Right cardiac atrium (tissue), 5 donors: ENCODE results near the gene GULP1. TPM values are rescaled to one million over a fixed set of nuclear protein-coding genes. Genes with fewer than 3 reads are reported as not detected.
"Not testable (repeated sequence)": the region's sequence is repeated elsewhere in the genome, so short reads cannot be mapped to it uniquely, and the experiment has no call there.

Experiments
- ATAC-seq, 2 donors: fragments of 200-7000 bp; cut with Tn5 transposase; one replicate each; pipeline versions ENCODE4 v1.8.0 to v1.9.1; 2020; ENCODE audit warnings: moderate library complexity in 2 of 2, mild to moderate bottlenecking in 1 of 2
- DNase-seq, 3 donors: peaks; one replicate each; pipeline ENCODE4 v3.0.0-alpha.2; 2020
- H3K27ac ChIP-seq: one replicate; pipeline ENCODE4 v1.5.1; 2013; ENCODE audit warnings: mild to moderate bottlenecking, low read length, control low read depth, moderate library complexity
- H3K27me3 ChIP-seq: one replicate; pipeline ENCODE4 v1.6.1; 2013; ENCODE audit not compliant: control insufficient read depth, insufficient read depth
- H3K4me1 ChIP-seq: one replicate; pipeline ENCODE4 v1.6.1; 2013; ENCODE audit warnings: low read length; ENCODE audit not compliant: control insufficient read depth, insufficient read depth
- H3K4me3 ChIP-seq: one replicate; pipeline ENCODE4 v1.5.1; 2013; ENCODE audit warnings: low read length, control low read depth
- H3K9me3 ChIP-seq: one replicate; pipeline ENCODE4 v1.6.1; 2013; ENCODE audit warnings: low read length; ENCODE audit not compliant: control insufficient read depth
- WGBS: extraction: QIAGEN DNeasy Blood & Tissue Kit; methylation state at CpG from one replicate; pipeline ENCODE4 v1.1.7; 2013; 5-methylcytosine and 5-hydroxymethylcytosine counted together
- intact Hi-C, 4 donors: fragments of 100-400 bp; cut with DNase I; formaldehyde crosslinking; loops; one replicate each; pipeline versions ENCODE4 v1.11.0 to v1.14.0; 2022 to 2023
- polyA plus RNA-seq: library from polyadenylated mRNA; stranded (reverse); fragments of 200-250 nt; gene quantifications from one replicate; pipeline ENCODE4 v1.2.3, GENCODE V29; 2013
- total RNA-seq, 4 donors: library from RNA; stranded (reverse); fragmentation: NEBNext Ultra II Directional; extraction: Animal tissue kit (Norgen Biotek cat#: 25700); gene quantifications; one replicate each; pipeline ENCODE4 v1.2.1, GENCODE V29; 2021
- donor health status: healthy with polysubstance abuse.
- donor health status: DM: no; HTN: yes; CAD: no.
- donor health status: DM: no; HTN: no; CAD: no.
- donor health status: DM: no; HTN: yes; CAD: no; lungs with severe emphysema.
- donor health status: DM: yes; HTN: yes; CAD: no.

The GULP1 gene
- total and polyA plus RNA-seq, 5 donors, result 3.5 to 14.4 (median 11.0) TPM

DNA sequence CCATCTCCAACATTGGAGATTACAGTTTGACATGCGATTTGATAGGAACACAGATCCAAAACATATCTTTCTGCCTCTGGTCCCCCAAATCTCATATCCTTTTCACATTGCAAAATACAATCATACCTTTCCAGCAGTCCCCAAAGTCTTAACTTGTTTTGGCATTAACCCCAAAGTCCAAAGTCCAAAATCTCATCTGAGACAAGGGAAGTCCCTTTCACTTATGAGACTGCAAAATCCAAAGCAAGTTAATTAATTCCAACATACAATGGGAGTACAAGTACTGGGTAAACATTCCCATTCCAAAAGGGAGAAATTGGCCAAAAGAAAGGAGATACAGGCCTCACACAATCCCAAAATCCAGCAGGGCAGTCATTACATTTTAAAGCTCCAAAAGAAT is 265.4 kb downstream of the GULP1 start:
- DNase-seq (no peak), ATAC-seq (no peak)
- H3K27ac ChIP-seq, result no peak overlapping the region
- intact Hi-C loops, result no loop called here
- WGBS, result 100% methylated on average over 1 of the region's 1 CpG
- no peaks in the 10 kb centered on the region for H3K9me3 ChIP-seq
- no peaks in the 10 kb centered on the region for H3K27me3 ChIP-seq
- peaks cover 1% of the 10 kb centered on the region for H3K4me1 ChIP-seq
- no peak overlapping the region for H3K4me3 ChIP-seq

DNA sequence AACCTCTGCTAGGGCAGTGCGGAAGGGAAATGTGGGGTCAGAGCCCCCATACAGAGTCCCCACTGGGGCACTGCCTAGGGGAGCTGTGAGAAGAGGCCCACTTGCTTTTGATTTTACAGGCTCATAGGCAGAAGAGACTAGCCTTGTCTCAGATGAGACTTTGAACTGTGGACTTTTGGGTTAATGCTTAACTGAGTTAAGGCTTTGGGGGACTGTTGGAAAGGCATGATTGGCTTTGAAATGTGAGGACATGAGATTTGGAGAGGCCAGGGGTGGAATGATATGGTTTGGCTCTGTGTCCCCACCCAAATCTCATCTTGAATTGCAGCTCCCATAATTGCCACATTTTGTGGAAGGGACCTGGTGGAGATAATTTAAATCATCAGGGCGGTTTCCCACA is 267.8 kb downstream of the GULP1 start:
- 97% methylated on average over 2 of the region's 2 CpGs for WGBS
- H3K9me3 ChIP-seq, ATAC-seq, H3K27me3 ChIP-seq, H3K4me1 ChIP-seq, H3K4me3 ChIP-seq, H3K27ac ChIP-seq, DNase-seq, intact Hi-C loops: not testable (repeated sequence)

DNA sequence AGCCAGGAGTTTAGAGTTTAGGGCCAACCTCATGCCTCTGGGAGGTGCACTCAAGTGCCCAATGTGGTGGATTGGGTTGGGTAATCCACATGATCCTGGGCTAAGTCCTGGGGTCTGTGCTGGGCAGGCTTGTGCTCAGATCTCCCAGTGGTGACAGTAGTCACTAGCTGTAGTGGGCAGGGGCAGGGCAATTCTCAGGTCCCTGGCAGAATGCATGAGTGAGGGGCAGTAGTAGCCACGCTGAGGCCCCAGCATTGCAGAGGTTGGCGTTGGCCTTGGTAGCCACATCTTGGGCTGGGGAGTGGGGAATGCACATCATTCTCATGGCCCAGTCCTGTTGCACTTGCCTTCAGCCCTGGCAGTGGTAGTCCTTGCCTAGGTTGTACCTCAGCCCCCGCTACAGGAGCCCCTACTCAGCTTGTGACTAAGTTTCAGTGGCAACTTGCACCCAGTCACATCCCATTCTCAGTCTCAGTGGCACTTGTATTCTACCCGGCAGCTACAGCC is 269.9 kb downstream of the GULP1 start:
- ATAC-seq (no peak), DNase-seq (no peak)
- no peaks in the 10 kb centered on the region for H3K27me3 ChIP-seq
- no peak overlapping the region for H3K27ac ChIP-seq
- intact Hi-C loops, result no loop called here
- no peaks in the 10 kb centered on the region for H3K9me3 ChIP-seq
- peaks cover 1% of the 10 kb centered on the region for H3K4me1 ChIP-seq
- 93% methylated on average over 4 of the region's 4 CpGs for WGBS
- H3K4me3 ChIP-seq, result no peak overlapping the region

DNA sequence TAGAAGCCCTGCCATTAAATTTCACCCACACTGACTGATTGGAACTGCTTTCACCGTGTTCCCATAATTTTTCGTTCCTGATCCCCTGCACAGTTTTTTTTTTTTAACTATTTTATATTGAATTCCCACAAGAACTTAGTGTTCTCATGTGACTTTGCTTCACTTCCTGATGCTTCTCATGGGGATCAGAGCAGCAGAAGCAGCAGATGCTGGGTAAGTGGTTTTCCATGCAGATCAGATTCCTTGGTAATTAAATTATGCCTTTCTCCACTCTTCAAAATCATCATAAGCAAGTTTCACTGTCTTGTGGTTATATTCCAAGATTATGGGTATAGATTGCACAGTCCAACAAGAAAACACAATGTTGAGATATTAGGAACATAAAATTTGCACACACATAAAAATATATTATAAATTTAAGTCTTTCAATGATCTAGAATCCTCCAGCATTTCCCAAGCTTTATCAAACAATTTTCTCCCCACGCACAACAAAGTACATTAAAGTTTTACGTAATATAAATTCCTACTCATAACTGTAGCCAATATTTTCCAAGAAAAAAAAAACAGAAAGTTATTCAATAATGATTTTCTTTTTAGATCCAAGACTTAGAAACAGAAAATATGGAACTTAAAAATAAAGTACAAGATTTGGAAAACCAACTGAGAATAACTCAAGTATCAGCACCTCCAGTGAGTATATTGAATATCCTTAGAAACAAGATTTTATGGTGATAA is 277.9 kb downstream of the GULP1 start:
- H3K9me3 ChIP-seq, result no peaks in the 10 kb centered on the region
- no peaks in the 10 kb centered on the region for H3K27me3 ChIP-seq
- no peak overlapping the region for H3K4me3 ChIP-seq
- 89% methylated on average over 4 of the region's 4 CpGs for WGBS
- H3K4me1 ChIP-seq, result no peaks in the 10 kb centered on the region
- intact Hi-C loops, result no loop called here
- DNase-seq, result no peak
- ATAC-seq, result no peak
- H3K27ac ChIP-seq, result no peak overlapping the region

DNA sequence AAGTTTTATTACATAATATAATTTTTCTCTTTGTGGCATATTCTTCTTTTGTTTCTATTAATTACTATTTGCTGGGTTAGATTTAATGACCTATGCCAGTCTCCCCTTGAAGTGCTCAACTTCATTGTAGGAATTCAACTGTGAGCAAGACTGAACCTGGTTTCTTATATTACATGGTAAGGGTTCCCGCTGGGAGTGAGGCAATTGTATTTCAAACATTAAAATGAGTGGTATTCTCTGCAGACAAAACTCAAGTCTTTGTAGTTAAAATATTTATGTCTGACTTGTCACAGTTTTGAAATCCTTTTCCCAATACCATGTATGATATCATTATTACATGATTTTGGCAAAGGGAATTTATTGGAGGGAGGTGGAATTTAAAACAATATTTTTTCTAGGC is 278.7 kb downstream of the GULP1 start:
- no peak overlapping the region for H3K27ac ChIP-seq
- no peak for DNase-seq
- 97% methylated on average over 1 of the region's 1 CpG for WGBS
- no peaks in the 10 kb centered on the region for H3K4me1 ChIP-seq
- ATAC-seq, result no peak
- H3K9me3 ChIP-seq, result no peaks in the 10 kb centered on the region
- intact Hi-C loops, result no loop called here
- H3K4me3 ChIP-seq, result no peak overlapping the region
- no peaks in the 10 kb centered on the region for H3K27me3 ChIP-seq

DNA sequence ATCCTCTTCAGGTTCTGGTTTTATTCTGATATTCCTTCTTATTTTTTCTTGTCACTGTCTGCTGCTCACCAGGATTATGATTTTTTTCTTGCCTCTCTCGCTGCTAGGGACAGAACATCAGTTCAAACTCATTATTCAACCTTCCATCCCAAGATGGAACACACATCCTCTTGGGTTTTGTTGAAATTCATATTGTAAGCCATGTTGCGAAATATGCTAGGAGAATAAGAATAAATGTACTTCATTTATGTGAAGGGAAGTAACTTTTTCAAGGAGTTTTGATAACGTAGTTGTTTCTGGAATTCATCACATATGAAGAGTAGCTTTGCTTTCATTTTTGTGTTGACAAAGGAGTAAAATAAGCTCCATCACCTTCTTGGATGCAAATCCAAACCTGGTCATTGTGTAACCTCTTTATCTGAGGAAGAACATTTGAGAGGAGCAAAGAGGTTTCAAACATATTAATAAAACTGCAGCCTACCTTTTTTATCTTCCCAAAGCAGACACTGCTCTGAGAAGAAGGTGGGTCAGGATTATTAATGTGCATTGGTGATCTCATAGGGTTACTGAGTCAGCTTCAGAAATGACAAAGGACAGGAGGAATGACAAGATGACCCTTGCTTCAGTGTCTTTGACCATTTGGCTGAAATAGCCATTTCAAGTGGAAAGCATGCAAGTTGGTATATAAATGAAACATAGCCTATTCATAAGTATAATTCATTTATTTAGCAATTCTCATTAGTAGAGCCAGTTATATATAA is 280.0 kb downstream of the GULP1 start:
- no peak for DNase-seq
- Histone ChIP-seq H3K9me3 (no peaks in the 10 kb centered on the region), H3K4me1 (no peaks in the 10 kb centered on the region), H3K27me3 (no peaks in the 10 kb centered on the region), H3K4me3 (no peak overlapping the region), H3K27ac (no peak overlapping the region)
- ATAC-seq, result no peak
- intact Hi-C loops, result no loop called here
- 87% methylated on average over 3 of the region's 3 CpGs for WGBS

DNA sequence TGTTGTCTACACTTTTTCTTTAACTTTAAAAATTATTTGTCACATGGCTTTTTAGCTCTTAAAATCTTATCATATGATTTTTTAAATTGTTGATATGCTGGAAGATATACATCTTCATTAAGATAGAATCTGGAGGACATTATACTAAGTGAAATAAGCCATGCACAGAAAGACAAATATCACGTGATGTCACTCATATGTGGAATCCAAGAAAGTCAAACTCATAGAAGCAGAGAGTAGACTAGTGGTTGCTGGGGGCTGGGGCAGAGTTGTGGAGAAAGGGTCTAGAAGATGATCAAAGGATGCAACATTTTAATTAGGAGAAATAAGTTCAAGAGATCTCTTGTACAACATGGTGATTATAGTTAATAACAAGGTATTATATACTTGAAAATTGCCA is 280.9 kb downstream of the GULP1 start:
- intact Hi-C loops, result no loop called here
- WGBS, result 94% methylated on average over 1 of the region's 1 CpG
- no peaks in the 10 kb centered on the region for H3K9me3 ChIP-seq
- no peaks in the 10 kb centered on the region for H3K27me3 ChIP-seq
- no peaks in the 10 kb centered on the region for H3K4me1 ChIP-seq
- no peak for ATAC-seq
- no peak overlapping the region for H3K4me3 ChIP-seq
- no peak for DNase-seq
- H3K27ac ChIP-seq, result no peak overlapping the region

DNA sequence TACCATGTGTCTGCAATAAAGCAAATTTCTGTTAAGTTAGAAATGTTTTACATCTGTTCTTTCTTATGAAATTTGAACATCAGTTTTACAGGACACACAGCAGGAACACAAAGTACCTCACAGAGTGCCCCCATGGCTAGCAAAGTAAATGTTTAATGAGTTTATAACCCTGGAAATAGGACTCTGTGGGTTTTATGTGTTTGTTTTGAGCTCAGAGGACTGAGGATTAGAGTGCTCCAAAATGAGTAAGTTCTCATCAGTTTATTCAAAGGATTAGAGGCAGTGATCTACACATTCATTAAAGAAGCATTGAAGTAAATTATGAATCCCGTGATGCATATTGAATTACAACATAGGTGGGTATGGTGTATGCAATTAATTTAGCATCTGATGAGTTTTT is 281.8 kb downstream of the GULP1 start:
- no peaks in the 10 kb centered on the region for H3K9me3 ChIP-seq
- no peaks in the 10 kb centered on the region for H3K4me1 ChIP-seq
- DNase-seq (no peak), ATAC-seq (no peak)
- H3K27me3 ChIP-seq, result no peaks in the 10 kb centered on the region
- no peak overlapping the region for H3K4me3 ChIP-seq
- no peak overlapping the region for H3K27ac ChIP-seq
- 96% methylated on average over 1 of the region's 1 CpG for WGBS
- intact Hi-C loops, result no loop called here

DNA sequence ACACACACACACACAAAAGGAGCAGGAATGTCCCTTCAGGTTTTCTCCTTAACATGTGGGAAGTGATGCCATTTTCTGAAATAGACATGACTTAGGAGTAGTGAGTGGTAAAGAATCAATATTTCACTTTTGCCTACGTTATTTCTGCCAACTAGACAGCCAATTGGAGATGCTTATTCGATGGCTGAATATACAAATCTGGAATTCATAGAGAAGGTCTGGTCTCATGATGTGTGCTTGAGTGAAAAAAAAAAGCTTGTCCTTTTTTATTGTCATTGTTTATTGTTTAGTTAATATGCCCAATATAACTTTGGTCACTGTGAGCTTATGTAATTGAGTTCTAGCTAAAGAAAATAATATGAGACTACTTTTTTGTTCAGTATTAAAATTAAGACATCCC is 284.3 kb downstream of the GULP1 start:
- intact Hi-C loops, result no loop called here
- H3K9me3 ChIP-seq, result no peaks in the 10 kb centered on the region
- no peaks in the 10 kb centered on the region for H3K27me3 ChIP-seq
- H3K4me1 ChIP-seq, result no peaks in the 10 kb centered on the region
- no peak for DNase-seq
- H3K27ac ChIP-seq, result no peak overlapping the region
- H3K4me3 ChIP-seq, result no peak overlapping the region
- 89% methylated on average over 2 of the region's 2 CpGs for WGBS
- no peak for ATAC-seq

DNA sequence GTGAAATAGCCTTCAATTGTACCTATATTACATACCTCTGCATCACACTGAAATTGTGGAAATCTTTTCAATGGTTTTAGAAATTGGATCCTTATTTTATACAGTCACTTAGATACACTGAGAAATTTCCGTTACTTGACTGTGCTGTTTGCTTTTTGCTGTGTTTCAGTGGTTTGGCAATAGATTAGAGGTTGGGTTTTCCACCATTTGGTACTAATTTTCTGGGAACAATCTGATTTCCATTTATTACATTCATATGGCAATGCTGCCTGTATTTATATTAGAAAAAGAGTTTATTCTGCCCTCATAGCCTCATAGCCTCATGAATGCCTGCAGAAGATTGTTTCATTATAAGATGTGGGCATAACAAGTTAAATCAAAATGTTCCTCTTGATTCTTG is 285.0 kb downstream of the GULP1 start:
- H3K27ac ChIP-seq, result no peak overlapping the region
- 83% methylated on average over 1 of the region's 1 CpG for WGBS
- intact Hi-C loops, result no loop called here

DNA sequence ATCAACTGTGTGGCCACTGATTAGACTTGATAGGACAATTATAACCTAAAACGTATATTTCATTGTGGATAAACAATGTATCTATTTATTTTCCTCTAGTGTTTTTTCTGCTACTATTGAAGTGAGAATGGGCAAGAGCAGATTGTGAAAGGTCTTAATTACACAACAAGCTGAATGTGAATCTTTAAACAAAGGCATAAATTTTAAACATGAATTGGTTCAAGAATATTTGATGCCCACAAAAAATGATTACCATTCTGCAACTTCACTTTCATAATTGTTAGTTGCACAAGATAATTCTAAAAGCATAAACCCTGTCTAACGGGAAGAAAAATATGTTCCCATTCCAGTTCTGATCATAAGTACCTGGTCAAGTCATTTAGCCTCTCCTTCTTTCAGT is 285.6 kb downstream of the GULP1 start:
- no peaks in the 10 kb centered on the region for H3K4me1 ChIP-seq
- no peak overlapping the region for H3K4me3 ChIP-seq
- 78% methylated on average over 2 of the region's 2 CpGs for WGBS
- H3K27ac ChIP-seq, result no peak overlapping the region
- no peaks in the 10 kb centered on the region for H3K9me3 ChIP-seq
- ATAC-seq (no peak), DNase-seq (no peak)
- no peaks in the 10 kb centered on the region for H3K27me3 ChIP-seq
- intact Hi-C loops, result no loop called here

More for the DNA sequence above, 285.0 kb downstream of the GULP1 start:
- DNase-seq (no peak), ATAC-seq (no peak)
- no peaks in the 10 kb centered on the region for H3K27me3 ChIP-seq
- H3K4me1 ChIP-seq, result no peaks in the 10 kb centered on the region
- no peak overlapping the region for H3K4me3 ChIP-seq
- H3K9me3 ChIP-seq, result no peaks in the 10 kb centered on the region
